Left ventricle myocardium inferior (tissue), 1 donor: ENCODE measurements around the gene PARP1. TPM values are rescaled to one million over a fixed set of nuclear protein-coding genes. Genes with fewer than 3 reads are reported as not detected.

Source experiments
- DNase-seq: peaks from one replicate; pipeline ENCODE4 v3.0.0-alpha.2; 2020
- H3K27ac ChIP-seq: fragments of 200-600 bp; replicated peaks from 2 replicates; pipeline ENCODE4 v1.8.0; 2021
- H3K27me3 ChIP-seq: fragments of 200-600 bp; 2 replicates; pipeline ENCODE4 v1.8.0; 2021; ENCODE audit warnings: low read depth
- H3K36me3 ChIP-seq: fragments of 200-600 bp; 2 replicates; pipeline ENCODE4 v1.8.0; 2021
- H3K4me1 ChIP-seq: fragments of 200-600 bp; 2 replicates; pipeline ENCODE4 v1.8.0; 2021
- H3K4me3 ChIP-seq: fragments of 200-600 bp; 2 replicates; pipeline ENCODE4 v1.8.0; 2021; ENCODE audit warnings: mild to moderate bottlenecking, moderate library complexity
- H3K9me3 ChIP-seq: fragments of 200-600 bp; replicated peaks from 2 replicates; pipeline ENCODE4 v1.8.0; 2021
- CTCF ChIP-seq: fragments of 200-600 bp; IDR thresholded peaks from 2 replicates; pipeline ENCODE4 v1.8.0; 2021; ENCODE audit warnings: antibody characterized with exemption, mild to moderate bottlenecking, borderline replicate concordance
- intact Hi-C: fragments of 100-400 bp; cut with micrococcal nuclease; formaldehyde crosslinking; loops from one replicate; pipeline ENCODE4 v1.11.0; 2022
- total RNA-seq: library from RNA; stranded (reverse); fragmentation: NEBNext Ultra II Directional; extraction: Animal tissue kit (Norgen Biotek cat#: 25700); gene quantifications from one replicate; pipeline ENCODE4 v1.2.1, GENCODE V29; 2021
- donor health status: DM: no; HTN: yes; CAD: no; lungs with severe emphysema.

PARP1 gene
- total RNA-seq, 1 donor from 2014 or later, result 138 TPM

- Histone ChIP-seq H3K4me1 (peaks cover 56% of the 10 kb centered on the region), H3K9me3 (no peaks in the 10 kb centered on the region), H3K36me3 (peaks cover 7% of the 10 kb centered on the region), H3K27me3 (no peaks in the 10 kb centered on the region), H3K4me3 (no peak overlapping the region), H3K27ac (peak overlapping the region; percentile 80)
- DNase-seq, result no peak
- intact Hi-C loops, result no loop called here
- no peak for TF ChIP-seq CTCF
Measured at GRCh38 chr1:226353698-226354525, 54.0 kb downstream of the PARP1 start.

GRCh38 chr1:226351709-226352108 lies 56.2 kb downstream of the PARP1 start:
- DNase-seq, result no peak
- no peaks in the 10 kb centered on the region for H3K9me3 ChIP-seq
- no peak overlapping the region for H3K27ac ChIP-seq
- H3K4me1 ChIP-seq, result peaks cover 50% of the 10 kb centered on the region
- no peak overlapping the region for H3K4me3 ChIP-seq
- no peaks in the 10 kb centered on the region for H3K27me3 ChIP-seq
- no peak for TF ChIP-seq CTCF
- H3K36me3 ChIP-seq, result no peaks in the 10 kb centered on the region
- intact Hi-C loops, result no loop called here

GRCh38 chr1:226350519-226350865 lies 57.4 kb downstream of the PARP1 start:
- H3K4me3 ChIP-seq, result no peak overlapping the region
- H3K27me3 ChIP-seq, result no peaks in the 10 kb centered on the region
- DNase-seq, result no peak
- intact Hi-C loops, result no loop called here
- peaks cover 38% of the 10 kb centered on the region for H3K4me1 ChIP-seq
- H3K27ac ChIP-seq, result no peak overlapping the region
- no peak for TF ChIP-seq CTCF
- H3K9me3 ChIP-seq, result no peaks in the 10 kb centered on the region
- H3K36me3 ChIP-seq, result no peaks in the 10 kb centered on the region

GRCh38 chr1:226349801-226350518 lies 57.9 kb downstream of the PARP1 start:
- intact Hi-C loops, result no loop called here
- no peak for TF ChIP-seq CTCF
- no peaks in the 10 kb centered on the region for H3K27me3 ChIP-seq

GRCh38 chr1:226349081-226349480 lies 58.8 kb downstream of the PARP1 start:
- no peak for TF ChIP-seq CTCF
- intact Hi-C loops, result no loop called here
- no peaks in the 10 kb centered on the region for H3K9me3 ChIP-seq
- H3K27ac ChIP-seq, result no peak overlapping the region
- DNase-seq, result no peak
- peaks cover 23% of the 10 kb centered on the region for H3K4me1 ChIP-seq
- H3K4me3 ChIP-seq, result no peak overlapping the region
- no peaks in the 10 kb centered on the region for H3K27me3 ChIP-seq
- H3K36me3 ChIP-seq, result no peaks in the 10 kb centered on the region

More at GRCh38 chr1:226349801-226350518, 57.9 kb downstream of the PARP1 start:
- H3K27ac ChIP-seq, result no peak overlapping the region
- peaks cover 32% of the 10 kb centered on the region for H3K4me1 ChIP-seq
- no peak overlapping the region for H3K4me3 ChIP-seq
- H3K36me3 ChIP-seq, result no peaks in the 10 kb centered on the region
- no peaks in the 10 kb centered on the region for H3K9me3 ChIP-seq
- no peak for DNase-seq
